HTR-8/SVneo (cell line): ENCODE results near the gene MRPL9.
"Not testable (repeated sequence)": the region's sequence is repeated elsewhere in the genome, so short reads cannot be mapped to it uniquely, and the experiment has no call there.

ENCODE experiments used
- DNase-seq: peaks from one replicate; pipeline ENCODE4 v3.0.0; 2011; ENCODE audit warnings: low spot score, mixed read lengths; ENCODE audit not compliant: insufficient read length
- FAIRE-seq: peaks from 2 replicates; lab custom pipeline; 2011; peaks lifted over from hg19 to GRCh38; lab: Jason Lieb, UNC

The MRPL9 gene

DNA sequence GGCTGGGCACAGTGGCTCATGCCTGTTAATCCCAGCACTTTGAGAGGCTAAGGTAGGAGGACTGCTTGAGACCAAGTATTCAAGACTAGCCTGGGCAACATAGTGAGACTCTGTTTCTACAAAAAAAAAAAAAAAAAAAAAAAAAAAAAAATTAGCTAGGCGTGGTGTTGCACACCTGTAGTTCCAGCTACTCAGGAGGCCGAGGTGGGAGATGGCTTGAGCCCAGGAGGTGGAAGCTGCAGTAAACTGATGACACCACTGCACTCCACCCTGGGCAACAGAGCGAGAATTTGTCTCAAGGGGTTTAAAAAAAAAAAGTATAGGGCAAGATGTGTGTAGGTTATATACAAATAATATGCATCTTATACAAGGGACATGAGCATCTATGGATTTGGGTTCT, 24.4 kb upstream of the MRPL9 start:
- DNase-seq = no peak
- no peak for FAIRE-seq

DNA sequence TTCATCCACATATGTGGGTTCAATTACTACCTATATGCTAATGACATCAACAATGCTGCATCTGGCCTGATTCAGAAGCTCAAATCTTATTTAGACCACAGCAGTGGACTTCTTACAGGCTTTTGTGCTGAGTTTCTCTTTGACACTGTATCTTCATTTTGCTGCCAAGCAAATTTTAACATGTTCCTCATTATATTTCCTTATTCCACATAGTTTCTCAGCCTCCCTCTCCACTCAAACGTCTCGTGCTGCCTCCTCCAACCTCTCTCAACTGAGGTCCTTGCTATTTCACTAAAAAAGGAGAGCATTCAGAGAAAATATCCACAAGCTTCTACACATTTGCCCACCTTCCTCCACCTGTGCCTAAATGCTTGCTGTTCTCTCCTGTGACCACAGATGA, 20.5 kb upstream of the MRPL9 start:
- DNase-seq (no peak), FAIRE-seq (no peak)

DNA sequence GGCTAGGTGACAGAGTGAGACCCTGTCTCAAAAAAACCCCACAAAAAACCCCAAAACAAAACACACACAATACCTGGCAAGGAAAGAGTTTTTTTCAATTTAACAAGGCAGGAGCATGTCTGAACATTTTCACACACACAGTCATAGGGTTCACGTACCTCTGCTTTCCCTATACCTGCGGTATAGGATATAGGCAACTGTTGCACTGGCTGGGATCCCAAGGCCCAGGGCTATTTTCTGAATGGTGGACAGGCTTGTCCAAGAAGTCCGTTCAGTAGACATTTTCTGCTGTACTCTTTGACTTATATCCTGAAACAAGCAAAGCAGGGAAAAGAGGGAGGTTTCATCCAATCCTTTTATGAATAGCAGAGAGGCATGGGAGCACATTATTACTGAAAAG, 19.4 kb upstream of the MRPL9 start:
- no peak for FAIRE-seq
- no peak for DNase-seq

DNA sequence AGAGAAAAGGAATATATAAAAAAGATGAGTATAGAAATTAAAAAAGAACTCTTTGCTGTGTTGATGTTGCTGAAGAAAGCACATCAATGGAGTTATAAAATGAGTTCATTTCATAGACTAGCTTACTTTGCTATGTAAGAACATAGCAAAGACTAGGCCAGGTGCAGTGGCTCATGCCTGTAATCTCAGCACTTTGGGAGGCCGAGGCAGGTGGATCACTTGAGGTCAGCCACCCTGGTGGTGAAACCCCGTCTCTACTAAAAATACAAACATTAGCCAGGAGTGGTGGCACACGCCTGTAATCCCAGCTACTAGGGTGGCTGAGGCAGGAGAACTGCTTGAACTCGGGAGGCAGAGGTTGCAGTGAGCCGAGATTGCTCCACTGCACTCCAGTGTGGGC, 18.7 kb upstream of the MRPL9 start:
- DNase-seq, FAIRE-seq: not testable (repeated sequence)

DNA sequence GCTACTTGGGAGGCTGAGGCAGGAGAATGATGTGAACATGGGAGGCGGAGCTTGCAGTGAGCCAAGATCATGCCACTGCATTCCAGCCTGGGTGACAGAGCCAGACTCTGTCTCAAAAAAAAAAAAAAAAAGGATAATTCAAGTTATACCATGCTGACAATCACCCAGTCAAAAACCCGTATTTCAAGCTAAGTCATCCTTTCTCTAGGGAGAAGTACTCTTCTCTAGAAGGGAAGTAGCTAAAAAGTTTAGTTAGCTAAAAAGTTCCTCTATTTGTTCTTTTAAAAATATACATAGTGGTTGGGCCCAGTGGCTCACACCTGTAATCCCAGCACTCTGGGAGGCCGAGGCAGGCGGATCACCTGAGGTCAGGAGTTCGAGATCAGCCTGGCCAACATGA, 17.4 kb upstream of the MRPL9 start:
- FAIRE-seq = not testable (repeated sequence)

DNA sequence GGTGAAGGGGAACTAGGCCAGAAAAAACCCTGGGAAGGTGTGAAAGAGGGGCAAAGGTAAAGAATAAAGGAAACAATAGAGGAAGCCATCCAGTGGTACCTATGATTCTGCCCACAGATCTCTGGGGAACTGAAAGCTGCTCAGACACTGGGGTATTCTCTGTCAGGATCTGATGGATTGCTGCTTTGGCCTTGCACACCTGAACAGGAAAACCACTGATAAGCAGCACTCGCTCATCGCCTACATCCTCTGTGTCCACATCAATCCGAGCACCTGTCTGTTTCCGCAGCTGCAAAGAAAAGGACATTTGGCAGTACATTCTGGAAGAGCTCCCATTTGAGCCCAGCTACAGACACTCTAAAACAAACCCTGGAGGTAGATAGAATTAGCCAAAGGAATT, 16.6 kb upstream of the MRPL9 start:
- DNase-seq = no peak
- no peak for FAIRE-seq

More for the DNA sequence above, 17.4 kb upstream of the MRPL9 start:
- DNase-seq = not testable (repeated sequence)

DNA sequence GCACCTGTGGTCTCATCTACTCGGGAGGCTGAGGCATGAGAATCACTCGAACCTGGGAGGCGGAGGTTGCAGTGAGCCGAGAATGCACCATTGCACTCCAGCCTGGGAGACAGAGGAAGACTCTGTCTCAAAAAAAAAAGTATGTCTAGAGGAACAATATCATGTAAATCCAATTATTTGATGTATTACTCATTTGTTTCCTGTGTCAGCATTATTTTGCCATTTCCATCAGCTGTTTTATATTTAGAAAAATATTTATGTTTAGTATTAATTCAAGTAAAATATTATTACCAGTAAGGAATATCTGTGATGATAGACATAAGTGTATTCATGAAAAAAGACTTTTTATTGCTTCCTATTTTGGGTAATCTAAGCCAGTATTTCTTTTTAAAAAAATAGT, 14.0 kb upstream of the MRPL9 start:
- DNase-seq (no peak), FAIRE-seq (no peak)

DNA sequence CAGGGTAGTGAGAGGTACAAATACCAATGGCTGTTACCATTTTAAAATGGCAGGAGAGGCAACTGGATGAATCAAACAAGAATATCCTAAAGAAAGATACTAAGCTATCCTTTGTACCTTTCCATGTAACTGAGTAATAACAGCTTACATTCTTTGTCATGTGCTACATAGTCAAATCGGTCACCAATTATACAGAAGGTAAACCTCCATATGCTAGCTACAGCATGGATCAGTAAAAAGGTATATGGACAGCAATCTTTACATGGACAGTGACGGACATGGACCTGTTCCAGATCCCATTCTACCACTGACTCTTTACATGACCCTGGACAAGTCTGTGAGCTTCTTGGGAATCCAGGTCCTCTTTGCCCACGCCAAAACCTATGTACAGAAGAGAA, 13.4 kb upstream of the MRPL9 start:
- FAIRE-seq = no peak
- DNase-seq = no peak

DNA sequence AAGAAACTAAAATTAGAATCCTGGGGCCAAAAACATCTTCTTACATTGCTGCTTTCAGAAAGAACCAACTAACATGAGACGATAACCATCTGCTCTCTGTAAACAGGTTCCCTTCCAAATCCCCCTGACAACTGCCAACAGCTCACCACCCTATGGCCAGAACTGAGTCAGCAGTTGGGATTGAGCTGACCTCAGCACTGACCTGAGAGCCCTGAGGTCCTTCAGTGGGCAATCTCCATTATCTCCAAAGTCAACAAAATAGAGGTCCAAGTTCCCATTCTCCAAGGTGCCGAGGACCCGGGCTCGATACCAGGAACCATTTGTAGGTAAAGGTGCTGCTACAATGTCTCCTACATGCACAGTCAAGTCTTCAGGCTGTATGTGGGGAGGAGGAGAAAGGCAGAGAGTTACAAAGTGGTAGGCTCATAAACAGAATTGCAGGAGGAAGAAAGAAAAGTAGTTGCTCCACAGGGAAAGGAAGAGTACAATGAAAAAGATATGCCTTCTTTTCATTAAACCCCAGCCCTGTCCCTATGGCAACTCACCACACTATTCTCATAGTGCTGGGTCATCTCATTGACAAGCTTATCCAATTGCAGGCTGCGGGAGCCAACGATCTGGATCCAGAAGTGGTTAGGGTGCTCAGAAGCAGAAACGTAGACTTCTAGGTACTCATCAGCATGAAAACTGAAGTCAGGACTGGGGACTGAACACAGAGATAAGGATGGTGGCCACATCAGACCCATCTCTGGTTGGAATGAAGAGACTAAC, 12.8 kb upstream of the MRPL9 start:
- no peak for FAIRE-seq
- DNase-seq = no peak

DNA sequence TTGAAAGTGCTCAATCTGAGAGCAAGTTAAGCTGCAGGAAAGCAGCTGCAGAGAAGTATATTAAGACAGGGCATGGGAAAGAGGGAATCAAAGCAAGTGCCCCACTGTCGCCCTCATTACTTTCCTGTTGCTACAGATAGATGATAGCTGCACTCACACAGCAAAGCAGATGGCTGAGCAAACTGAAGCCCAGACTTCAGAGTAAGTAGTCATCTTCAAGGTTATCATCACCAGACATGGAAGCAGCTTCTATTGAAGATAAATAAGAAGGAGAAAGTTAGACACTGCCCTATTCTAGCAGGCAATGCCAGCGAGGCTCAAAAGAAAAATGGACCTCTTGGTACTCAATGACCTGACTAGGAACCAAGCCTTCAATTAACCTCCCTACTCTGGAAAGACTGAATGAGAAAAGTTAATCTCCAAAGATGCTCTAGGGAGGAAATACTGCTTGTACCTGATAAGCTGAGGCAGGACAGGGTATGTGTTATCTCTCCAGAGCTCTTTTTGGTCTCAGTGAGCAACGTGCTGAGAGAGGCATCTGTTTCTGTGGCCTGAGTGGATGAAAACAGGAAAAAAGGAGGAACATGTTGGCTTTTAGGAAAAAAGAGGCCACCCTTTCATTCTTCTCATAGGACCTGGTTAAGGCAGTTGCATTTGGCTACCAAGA, 11.1 kb upstream of the MRPL9 start:
- FAIRE-seq (no peak), DNase-seq (no peak)

DNA sequence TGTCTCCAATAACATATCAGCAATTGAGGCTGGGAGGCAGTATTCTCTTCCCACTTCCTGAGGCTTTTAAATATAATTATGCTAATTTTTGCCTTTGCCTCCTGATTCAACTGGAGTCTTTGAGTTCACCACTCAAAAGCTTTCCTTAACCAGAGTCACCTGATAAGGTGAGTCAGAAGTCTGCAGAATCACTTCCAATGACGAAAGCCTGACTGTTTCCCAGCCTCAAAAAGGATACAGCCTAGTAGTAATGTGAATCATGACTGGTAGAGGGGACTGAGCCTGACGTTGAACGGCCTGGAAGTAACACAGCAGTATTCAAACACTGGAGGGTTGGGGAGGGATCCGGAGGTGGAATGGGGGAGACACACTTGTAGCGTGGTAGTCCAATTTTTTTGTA, 10.4 kb upstream of the MRPL9 start:
- FAIRE-seq = no peak

DNA sequence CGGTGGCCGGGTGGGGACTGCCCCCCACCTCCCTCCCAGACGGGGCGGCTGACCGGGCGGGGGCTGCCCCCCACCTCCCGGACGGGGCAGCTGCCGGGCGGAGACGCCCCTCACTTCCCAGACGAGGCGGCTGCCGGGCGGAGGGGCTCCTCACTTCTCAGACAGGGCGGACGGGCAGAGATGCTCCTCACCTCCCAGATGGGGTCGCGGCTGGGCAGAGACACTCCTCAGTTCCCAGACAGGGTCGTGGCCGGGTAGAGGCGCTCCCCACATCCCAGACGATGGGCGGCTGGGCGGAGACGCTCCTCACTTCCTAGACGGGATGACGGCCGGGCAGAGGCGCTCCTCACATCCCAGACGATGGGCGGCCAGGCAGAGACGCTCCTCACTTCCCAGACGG, 6.0 kb upstream of the MRPL9 start:
- FAIRE-seq, DNase-seq: not testable (repeated sequence)

More for the DNA sequence above, 10.4 kb upstream of the MRPL9 start:
- no peak for DNase-seq

DNA sequence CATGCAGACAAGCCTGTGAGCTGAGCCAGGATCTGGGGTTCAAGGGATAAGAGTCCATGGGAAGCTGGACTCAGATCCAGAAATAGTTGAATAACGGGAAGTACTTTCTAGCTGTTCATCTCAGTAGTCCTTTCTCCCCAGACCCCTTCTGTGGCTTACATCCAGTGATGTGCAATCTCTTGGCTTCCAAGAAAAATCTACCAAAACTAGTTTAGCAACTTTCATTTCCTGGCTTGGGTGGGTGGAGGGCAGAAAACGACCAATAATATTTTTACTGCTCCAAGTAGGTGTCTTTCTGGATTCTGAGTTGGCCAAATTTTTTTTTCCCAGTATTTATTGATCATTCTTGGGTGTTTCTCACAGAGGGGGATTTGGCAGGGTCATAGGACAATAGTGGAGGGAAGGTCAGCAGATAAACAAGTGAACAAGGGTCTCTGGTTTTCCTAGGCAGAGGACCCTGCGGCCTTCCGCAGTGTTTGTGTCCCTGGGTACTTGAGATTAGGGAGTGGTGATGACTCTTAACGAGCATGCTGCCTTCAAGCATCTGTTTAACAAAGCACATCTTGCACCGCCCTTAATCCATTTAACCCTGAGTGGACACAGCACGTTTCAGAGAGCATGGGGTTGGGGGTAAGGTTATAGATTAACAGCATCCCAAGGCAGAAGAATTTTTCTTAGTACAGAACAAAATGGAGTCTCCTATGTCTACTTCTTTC, 5.2 kb upstream of the MRPL9 start:
- not testable (repeated sequence) for DNase-seq, FAIRE-seq

DNA sequence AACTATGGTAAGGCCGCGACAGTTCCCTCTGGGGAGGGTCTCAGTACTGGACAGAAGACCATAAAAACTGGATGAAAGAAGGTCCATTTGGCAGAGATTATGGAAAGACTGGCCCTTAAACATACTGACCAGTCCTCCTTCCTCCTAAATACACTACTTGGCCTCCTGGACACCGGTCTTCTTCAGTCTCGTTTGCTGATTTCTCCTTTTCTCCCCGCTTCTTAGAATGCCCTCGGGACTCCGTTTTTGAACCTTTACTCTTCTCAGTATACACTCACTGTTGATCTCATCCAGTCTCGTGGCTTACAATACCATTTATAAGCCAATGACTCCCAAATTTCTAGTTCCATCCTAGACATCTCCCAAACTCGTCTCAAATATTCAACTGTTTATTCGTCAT, 694 bp upstream of the MRPL9 start:
- no peak for FAIRE-seq
- DNase-seq = no peak

DNA sequence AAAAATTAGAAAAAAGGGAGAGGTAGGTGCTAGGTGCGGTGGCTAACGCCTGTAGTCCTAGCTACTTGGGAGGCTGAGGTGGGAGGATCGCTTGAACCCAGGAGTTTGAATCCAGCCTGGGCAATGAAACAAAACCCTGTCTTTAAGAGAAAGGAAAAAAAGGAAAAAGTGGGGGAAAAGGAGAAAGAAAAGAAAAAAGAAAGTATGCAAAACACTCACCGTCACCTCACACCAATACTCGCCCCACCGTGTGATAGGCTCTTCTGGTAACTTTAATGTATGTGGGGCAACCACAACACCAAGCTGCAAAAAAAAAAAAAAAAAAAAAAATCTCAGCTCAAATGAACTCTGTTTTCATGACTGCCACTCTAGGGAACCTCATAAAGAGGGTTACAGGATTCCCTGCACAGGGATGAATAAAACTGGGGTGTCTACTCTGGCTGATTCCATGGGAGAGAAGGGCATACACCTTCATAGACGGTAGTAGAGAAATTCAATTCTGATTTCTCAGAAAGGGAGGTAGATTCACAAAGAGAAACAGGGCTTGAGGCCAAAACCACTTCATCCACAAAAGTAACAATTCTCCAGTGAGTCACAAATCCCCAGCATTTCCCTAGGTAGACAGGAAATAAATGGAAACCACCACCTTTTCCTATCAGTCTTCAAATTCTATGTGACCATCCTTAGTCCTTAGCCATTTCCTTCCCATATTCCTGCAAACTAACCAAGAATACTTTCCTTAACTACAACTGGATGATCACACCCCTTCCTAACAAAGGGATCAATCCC, 2.5 kb downstream of the MRPL9 start:
- DNase-seq = no peak
- FAIRE-seq = no peak

DNA sequence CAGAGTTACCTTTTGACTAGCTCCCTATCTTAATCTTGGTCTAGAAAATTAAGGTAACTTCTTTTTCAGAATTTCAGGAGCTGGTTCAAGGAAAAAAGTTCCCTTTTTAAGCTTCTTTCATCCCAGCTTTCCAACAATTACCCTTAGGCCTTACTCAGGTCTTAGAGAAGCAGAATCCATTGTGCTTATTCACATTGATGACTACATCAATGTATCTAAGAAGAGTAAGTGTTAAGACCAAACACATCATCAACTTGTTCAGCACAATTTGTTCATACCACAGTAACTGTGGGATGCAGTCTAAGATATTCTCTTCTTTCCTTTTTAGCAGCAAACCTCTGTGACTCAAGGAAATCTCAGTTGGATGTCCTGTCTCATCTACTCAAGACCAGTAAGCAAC, 4.1 kb downstream of the MRPL9 start:
- DNase-seq (no peak), FAIRE-seq (no peak)

DNA sequence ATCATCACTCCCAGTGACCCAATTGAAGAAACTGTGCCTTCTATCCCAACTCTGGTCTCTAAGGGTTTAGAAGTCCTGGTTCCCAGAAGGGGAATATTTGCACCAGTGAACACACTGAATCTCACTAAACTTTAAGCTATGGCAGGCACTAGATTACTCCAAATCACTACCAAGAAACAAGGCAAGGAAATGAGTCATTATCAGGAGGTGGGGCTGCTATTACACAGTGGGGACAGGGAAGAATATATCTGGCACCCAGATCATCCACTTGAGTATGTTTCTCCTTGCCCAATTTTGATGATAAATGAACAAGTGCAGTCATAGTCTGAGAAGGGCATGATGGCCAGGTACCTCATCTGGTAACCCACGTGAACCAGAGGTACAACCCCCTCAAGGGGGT, 7.0 kb downstream of the MRPL9 start:
- no peak for FAIRE-seq
- DNase-seq = no peak

DNA sequence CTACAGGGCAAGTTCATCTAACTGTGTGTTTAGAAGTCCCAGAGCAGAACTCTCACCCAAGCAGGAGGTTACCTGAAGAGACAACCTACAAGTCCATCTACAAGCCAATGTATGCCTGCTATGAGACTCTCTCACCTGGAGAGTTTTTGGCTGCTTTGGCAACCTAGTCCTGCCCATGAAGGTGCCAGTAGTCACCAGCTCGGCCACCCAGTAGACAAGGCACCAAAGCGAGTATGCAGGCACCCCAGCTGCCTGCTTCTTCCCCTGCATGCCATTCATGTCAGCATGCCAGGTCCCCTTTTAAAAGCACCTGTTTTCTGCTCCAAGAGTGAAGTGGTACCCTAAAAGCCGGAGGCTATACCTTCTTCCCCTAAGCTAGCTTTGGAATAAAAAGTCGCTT, 21.8 kb downstream of the MRPL9 start:
- FAIRE-seq = no peak
- no peak for DNase-seq

DNA sequence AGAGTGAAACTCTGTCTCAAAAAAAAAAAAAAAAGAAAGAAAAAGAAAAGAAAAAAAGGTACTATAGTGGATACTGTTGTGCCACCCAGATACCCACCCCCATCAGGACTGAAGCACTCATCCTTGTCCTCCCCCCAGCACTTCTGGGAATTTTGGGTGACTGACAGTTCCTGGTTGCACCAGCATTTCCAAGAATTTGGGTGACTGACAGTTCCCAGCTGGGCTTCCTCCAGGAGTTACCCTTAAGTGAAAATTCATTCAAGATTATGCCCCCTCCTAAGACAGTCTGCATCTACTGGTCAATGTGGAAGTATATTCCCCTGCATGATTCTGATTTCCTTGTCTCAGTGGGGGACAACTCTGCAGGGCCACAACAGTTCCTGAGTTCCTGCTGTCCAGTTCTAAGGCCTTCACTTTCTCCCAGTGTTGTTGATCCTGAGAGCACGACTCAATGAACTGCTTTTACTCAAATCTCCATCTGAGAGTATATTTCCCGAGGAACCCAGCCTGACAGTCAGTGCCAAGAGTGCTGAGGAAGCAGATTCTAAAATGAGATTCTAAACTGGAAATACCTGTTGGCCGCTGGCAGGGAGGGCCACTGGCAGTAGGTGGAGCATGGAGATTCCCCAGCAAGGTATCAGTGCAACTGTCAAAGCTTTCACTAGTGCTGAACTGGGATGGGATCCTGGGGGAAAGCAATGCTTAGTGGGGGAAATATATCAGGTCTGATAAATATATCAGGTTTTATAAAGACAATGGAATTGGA, 23.5 kb downstream of the MRPL9 start:
- DNase-seq = no peak
- no peak for FAIRE-seq

DNA sequence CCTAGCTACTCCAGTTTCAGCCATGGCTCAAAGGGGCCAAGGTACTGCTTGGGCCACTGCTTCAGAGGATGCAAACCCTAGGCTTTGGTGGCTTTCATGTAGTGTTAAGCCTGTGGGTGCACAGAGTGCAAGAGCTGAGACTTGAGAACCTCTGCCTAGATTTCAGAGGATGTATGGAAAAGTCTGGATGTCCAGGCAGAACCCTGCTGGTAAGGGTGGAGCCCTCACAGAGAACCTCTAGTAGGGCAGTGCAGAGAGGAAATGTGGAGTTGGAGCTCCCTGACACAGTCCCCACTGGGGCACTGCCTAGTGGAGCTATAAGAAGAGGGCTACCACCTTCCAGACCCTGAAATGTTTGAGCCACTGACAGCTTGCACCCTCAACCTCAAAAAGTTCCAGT, 25.8 kb downstream of the MRPL9 start:
- FAIRE-seq = no peak
- no peak for DNase-seq
